OCI-LY3 (cell line): ENCODE measurements around the gene ZNF766.

ENCODE experiments used
- EZH2phosphoT487 ChIP-seq: fragments of 200-600 bp; shearing (Covaris generic); IDR thresholded peaks from 2 replicates; pipeline ENCODE4 v1.6.1; 2018; ENCODE audit warnings: antibody characterized with exemption, mixed run types, low read depth
- TF ChIP-seq, protein P1 (sequence below): fragments of 200-600, 300-600 bp; sonication (generic); IDR thresholded peaks from 2 replicates; pipeline ENCODE4 v1.5.1; 2014; ENCODE audit warnings: antibody characterized with exemption, low read length, low read depth

DNA sequence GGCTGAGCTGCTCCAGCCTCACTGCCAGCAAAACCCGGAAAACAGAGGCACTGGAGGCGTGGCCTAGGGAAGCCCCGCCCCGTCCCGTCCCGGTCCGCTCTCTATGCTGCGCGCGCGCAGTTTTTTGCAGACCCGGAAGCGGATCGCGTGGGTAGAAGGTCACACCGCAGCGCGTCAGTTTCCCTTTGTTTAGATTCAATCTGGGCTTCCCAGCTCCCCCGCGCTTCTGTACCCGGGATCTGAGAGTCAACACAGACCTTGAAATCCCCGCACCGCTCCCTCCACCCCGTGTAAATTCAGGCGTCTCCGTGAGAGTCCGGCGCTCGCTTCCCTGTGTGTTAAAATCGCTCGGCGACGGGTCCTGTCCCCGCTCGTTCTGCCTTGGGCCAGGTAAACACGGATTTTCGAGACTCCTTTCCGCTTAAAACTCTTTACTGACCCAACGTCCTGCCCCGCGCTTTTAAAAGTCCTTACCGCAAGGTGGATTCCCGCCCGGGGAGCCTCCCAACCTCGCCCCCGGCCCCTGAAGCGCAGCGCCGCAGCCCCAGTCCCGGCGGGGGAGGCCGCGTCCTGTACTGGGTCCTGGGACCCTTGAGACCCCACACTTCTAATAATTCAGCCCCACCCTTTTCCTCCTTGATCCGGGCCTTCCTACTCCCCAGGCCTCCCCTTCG lies 66.9 kb downstream of the ZNF766 start, which contains the start of gene ZNF610:
- TF ChIP-seq, protein P1, sequence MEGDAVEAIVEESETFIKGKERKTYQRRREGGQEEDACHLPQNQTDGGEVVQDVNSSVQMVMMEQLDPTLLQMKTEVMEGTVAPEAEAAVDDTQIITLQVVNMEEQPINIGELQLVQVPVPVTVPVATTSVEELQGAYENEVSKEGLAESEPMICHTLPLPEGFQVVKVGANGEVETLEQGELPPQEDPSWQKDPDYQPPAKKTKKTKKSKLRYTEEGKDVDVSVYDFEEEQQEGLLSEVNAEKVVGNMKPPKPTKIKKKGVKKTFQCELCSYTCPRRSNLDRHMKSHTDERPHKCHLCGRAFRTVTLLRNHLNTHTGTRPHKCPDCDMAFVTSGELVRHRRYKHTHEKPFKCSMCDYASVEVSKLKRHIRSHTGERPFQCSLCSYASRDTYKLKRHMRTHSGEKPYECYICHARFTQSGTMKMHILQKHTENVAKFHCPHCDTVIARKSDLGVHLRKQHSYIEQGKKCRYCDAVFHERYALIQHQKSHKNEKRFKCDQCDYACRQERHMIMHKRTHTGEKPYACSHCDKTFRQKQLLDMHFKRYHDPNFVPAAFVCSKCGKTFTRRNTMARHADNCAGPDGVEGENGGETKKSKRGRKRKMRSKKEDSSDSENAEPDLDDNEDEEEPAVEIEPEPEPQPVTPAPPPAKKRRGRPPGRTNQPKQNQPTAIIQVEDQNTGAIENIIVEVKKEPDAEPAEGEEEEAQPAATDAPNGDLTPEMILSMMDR, result no peak
- TF ChIP-seq EZH2phosphoT487, result no peak
